HCT116 (cell line): ENCODE measurements around the gene FKBP6. TPM values are rescaled to one million over a fixed set of nuclear protein-coding genes. Genes with fewer than 3 reads are reported as not detected.
"Not testable (repeated sequence)": the region's sequence is repeated elsewhere in the genome, so short reads cannot be mapped to it uniquely, and the experiment has no call there.

Experiments
- ATAC-seq: fragments of 200-7000 bp; cut with Tn5 transposase; 2 replicates; pipeline ENCODE4 v1.9.1; 2020; ENCODE audit warnings: mild to moderate bottlenecking, moderate library complexity
- BruUV-seq: library from RNA; stranded (reverse); fragments of 400-500 nt; replicated peaks from 2 replicates; lab custom pipeline; 2021; lab: Mats Ljungman, UMichigan
- CTCF ChIA-PET: fragments of 300-600 bp; sonication (Branson Sonifier 250); formaldehyde crosslinking; loops from one replicate; lab custom pipeline; 2021; ENCODE audit warnings: antibody characterized with exemption; lab: Charles Lee
- POLR2A ChIA-PET: fragments of 300-600, 350-600 bp; sonication (Branson Sonifier 250); formaldehyde crosslinking; loops from one replicate; lab custom pipeline; 2021; ENCODE audit warnings: antibody characterized with exemption; lab: Charles Lee
- RAD21 ChIA-PET, 2 experiments: fragments of 300-600 bp; sonication (Branson Sonifier 250); formaldehyde crosslinking; loops; one replicate each; lab custom pipeline; 2023; ENCODE audit warnings: low total read pairs in 2 of 2; ENCODE audit not compliant: uncharacterized antibody in 2 of 2, unreplicated experiment in 2 of 2, low non-redundant PET in 1 of 2; lab: Charles Lee
- DNase-seq: peaks from one replicate; pipeline ENCODE4 v3.0.0-alpha.2; 2010; ENCODE audit warnings: low read depth, low spot score
- H2AFZ ChIP-seq: fragments of 200-600 bp; shearing (Covaris generic), sonication (generic); 2 replicates; pipeline ENCODE4 v1.6.1; 2017; ENCODE audit warnings: low read depth, mixed run types, mixed read lengths, antibody characterized with exemption, low read length; ENCODE audit not compliant: poor library complexity, severe bottlenecking
- H3K27ac ChIP-seq: 2 replicates; pipeline ENCODE4 v1.5.1; 2012; ENCODE audit warnings: low read depth, low read length
- H3K27me3 ChIP-seq: fragments of 200-600 bp; sonication (generic); 2 replicates; pipeline ENCODE4 v1.6.1; 2016; ENCODE audit warnings: mixed run types, low read length, mixed read lengths; ENCODE audit not compliant: insufficient read depth
- H3K36me3 ChIP-seq, 2 experiments: fragments of 200-500 bp in 1 of 2; fragments of 200-600 bp in 1 of 2; sonication (Bioruptor generic) in 1 of 2; sonication (generic) in 1 of 2; 2 replicates each; pipeline versions ENCODE4 v1.5.1 to v1.6.1; 2014 to 2016; ENCODE audit warnings: low read length in 2 of 2, inconsistent platforms in 1 of 2, mixed read lengths in 1 of 2, mixed run types in 1 of 2; ENCODE audit not compliant: insufficient read depth in 2 of 2, control insufficient read depth in 1 of 2
- H3K4me1 ChIP-seq, 2 experiments: fragments of 200-600 bp in 1 of 2; sonication (generic) in 1 of 2; 2 replicates each; pipeline versions ENCODE4 v1.5.1 to v1.6.1; 2012 to 2017; ENCODE audit warnings: low read length in 2 of 2, inconsistent platforms in 1 of 2, mild to moderate bottlenecking in 1 of 2, mixed read lengths in 1 of 2, mixed run types in 1 of 2, moderate library complexity in 1 of 2; ENCODE audit not compliant: insufficient read depth in 2 of 2, control insufficient read depth in 1 of 2
- H3K4me2 ChIP-seq: fragments of 200-600 bp; sonication (generic); 2 replicates; pipeline ENCODE4 v1.6.1; 2017; ENCODE audit warnings: mixed run types, low read length, mixed read lengths
- H3K4me3 ChIP-seq, 2 experiments: fragments of 200-600 bp in 1 of 2; sonication (generic) in 1 of 2; replicated peaks in 1 of 2; 2 replicates each; pipeline ENCODE4 v1.5.1; 2011 to 2016; ENCODE audit warnings: low read length in 2 of 2, control low read depth in 1 of 2, low read depth in 1 of 2, mild to moderate bottlenecking in 1 of 2, mixed read lengths in 1 of 2, mixed run types in 1 of 2
- H3K79me2 ChIP-seq: fragments of 200-600 bp; sonication (generic); 2 replicates; pipeline ENCODE4 v1.6.1; 2017; ENCODE audit warnings: mild to moderate bottlenecking, mixed run types, low read length, moderate library complexity, mixed read lengths; ENCODE audit not compliant: insufficient read depth
- H3K9ac ChIP-seq: fragments of 200-600 bp; sonication (generic); 2 replicates; pipeline ENCODE4 v1.6.1; 2016; ENCODE audit warnings: low read length, mixed read lengths
- H3K9me2 ChIP-seq: fragments of 200-600 bp; sonication (generic), shearing (Covaris generic); 2 replicates; pipeline ENCODE4 v1.6.1; 2017; ENCODE audit warnings: mixed run types, mild to moderate bottlenecking, moderate library complexity; ENCODE audit not compliant: insufficient read depth
- H3K9me3 ChIP-seq, 2 experiments: fragments of 200-500 bp in 1 of 2; fragments of 200-600 bp in 1 of 2; sonication (Bioruptor generic) in 1 of 2; sonication (generic) in 1 of 2; 2 replicates each; pipeline ENCODE4 v1.6.1; 2014 to 2017; ENCODE audit warnings: low read length in 2 of 2, mixed read lengths in 2 of 2, inconsistent platforms in 1 of 2, low read depth in 1 of 2, mild to moderate bottlenecking in 1 of 2, mixed run types in 1 of 2, moderate library complexity in 1 of 2; ENCODE audit not compliant: control insufficient read depth in 1 of 2, insufficient read depth in 1 of 2
- H4K20me1 ChIP-seq: fragments of 200-600 bp; sonication (generic), shearing (Covaris generic); 2 replicates; pipeline ENCODE4 v1.6.1; 2017; ENCODE audit warnings: mixed run types, mild to moderate bottlenecking, moderate library complexity; ENCODE audit not compliant: insufficient read depth
- CBX3 ChIP-seq: IDR thresholded peaks from 2 replicates; pipeline ENCODE4 v1.6.1; 2012; ENCODE audit warnings: low read depth
- EGR1 ChIP-seq: IDR thresholded peaks from 2 replicates; pipeline ENCODE4 v1.6.1; 2012; ENCODE audit warnings: low read depth
- EZH2phosphoT487 ChIP-seq: fragments of 200-600 bp; IDR thresholded peaks from 2 replicates; pipeline ENCODE4 v1.6.1; 2018; ENCODE audit warnings: antibody characterized with exemption, borderline replicate concordance
- JUND ChIP-seq: IDR thresholded peaks from 2 replicates; pipeline ENCODE4 v1.6.1; 2012
- ZNF274 ChIP-seq: fragments of 200-500 bp; sonication (Bioruptor generic); IDR thresholded peaks from 2 replicates; pipeline ENCODE4 v1.6.1; 2014; ENCODE audit warnings: mild to moderate bottlenecking, low read depth, low read length, inconsistent platforms
- intact Hi-C: fragments of 100-400 bp; cut with micrococcal nuclease; formaldehyde crosslinking; loops from 2 replicates; pipeline ENCODE4 v1.10.0; 2022
- total RNA-seq: library from RNA; stranded (reverse); gene quantifications from one replicate; pipeline ENCODE4 v1.2.1, GENCODE V29; 2021; ENCODE audit not compliant: unreplicated experiment

FKBP6 gene
- total RNA-seq, 1 experiment from 2014 or later, result not detected

DNA sequence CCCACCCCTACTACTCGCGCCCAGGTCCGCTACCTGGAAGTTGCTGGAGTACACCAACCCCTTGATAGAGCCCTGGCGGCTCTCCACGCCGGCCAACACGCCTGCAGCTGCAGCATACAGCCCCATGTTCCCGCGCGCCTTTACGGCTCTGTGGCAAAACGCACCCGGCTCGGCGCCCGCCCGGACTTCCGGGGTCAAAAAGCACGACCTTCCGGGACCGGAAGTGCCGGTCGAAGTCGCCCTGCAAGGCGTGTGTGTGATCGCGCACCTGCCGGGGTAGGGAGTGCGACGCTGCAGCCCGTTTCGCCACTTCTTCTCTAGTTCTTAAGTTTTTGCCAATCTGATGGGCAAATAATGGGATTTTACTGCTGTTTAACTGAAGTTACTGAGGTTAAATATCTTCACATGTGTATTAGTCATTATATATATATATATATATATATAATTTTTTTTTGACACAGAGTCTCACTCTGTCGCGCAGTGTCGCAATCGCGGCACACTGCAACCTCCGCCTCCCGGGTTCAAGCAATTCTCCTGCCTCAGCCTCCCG lies 19.2 kb upstream of the FKBP6 start, which contains the start of gene NSUN5 (continued):
- TF ChIP-seq ZNF274 (no peak), CBX3 (peak; percentile 98)

DNA sequence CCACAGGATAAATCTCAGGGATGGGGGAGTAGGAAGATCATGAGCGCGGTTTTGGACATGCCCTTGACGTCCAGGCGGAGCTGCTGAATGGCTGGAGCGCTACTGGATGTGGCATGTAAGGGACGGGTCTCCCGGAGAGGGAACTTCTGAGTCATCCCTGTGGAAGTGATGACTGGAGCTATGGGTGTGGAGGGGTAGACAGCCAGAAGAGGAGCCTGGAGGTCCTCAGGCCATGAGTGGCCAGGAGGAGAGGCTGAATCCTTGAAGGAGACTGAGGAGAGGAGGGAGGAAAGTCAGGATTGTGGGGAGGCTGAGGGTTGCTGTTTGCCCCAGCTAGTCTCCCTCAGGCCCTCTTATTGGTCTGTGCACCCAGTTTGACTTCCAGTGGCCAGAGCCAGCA lies 16.5 kb upstream of the FKBP6 start:
- BruUV-seq, H3K4me3 ChIP-seq, H3K9me2 ChIP-seq, POLR2A ChIA-PET, H3K9me3 ChIP-seq, CTCF ChIA-PET, H3K9ac ChIP-seq, intact Hi-C loops, H3K27ac ChIP-seq, H3K36me3 ChIP-seq, H3K27me3 ChIP-seq, H2AFZ ChIP-seq, H4K20me1 ChIP-seq, RAD21 ChIA-PET: not testable (repeated sequence)
- peak; percentile 13 for DNase-seq
- TF ChIP-seq JUND, result peak; percentile 51
- Histone ChIP-seq H3K79me2 (peaks cover 22% of the 10 kb centered on the region), H3K4me1 (peaks cover 9 to 36% of the 10 kb centered on the region in 2 experiments), H3K4me2 (peak overlapping the region; percentile 48)
- ATAC-seq, result peak; percentile 57

DNA sequence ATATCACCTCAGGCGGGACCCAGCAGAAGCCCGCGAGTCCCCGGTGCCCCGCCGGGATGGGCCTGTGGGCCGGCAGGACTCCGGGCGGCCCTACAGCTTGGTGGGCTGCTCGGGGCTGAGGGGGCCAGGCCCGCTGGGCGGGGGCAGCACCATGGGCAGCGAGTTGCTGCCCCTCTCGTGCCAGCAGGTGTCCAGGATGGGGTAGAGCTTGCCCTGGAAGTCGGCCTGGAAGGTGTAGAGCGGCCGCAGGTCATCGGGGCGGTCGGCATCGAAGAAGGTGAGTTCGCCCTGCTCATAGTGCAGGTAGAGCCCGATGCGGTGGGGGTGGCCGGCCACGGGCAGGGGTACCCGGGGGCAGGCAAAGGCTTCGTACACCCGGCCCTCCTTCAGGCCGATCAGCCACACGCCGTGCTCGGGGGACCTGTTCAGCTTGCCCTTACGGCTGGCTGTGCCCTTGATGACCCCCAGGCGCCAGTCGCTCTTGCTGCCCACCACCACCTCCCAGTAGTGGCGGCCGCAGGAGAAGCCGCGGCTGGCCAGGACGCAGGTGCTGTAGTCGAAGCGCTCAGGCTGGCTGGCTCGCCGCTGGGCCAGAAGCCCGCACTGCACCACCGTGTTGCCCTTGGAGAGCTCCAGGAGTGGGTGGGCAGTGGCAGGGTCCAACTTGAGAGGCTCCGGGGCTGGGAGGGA lies 15.0 kb upstream of the FKBP6 start:
- no peaks in the 10 kb centered on the region for H3K27me3 ChIP-seq
- no peak overlapping the region for H3K4me3 ChIP-seq
- H3K27ac ChIP-seq, result no peak overlapping the region
- H3K9me2 ChIP-seq, result no peaks in the 10 kb centered on the region
- ATAC-seq (no peak), DNase-seq (no peak)
- CTCF ChIA-PET, result no interaction called here
- intact Hi-C loops, result no loop called here
- RAD21 ChIA-PET, result no interaction called here
- no peak overlapping the region for H3K4me2 ChIP-seq
- H2AFZ ChIP-seq, result no peak overlapping the region
- no TSS peak for BruUV-seq
- no peak overlapping the region for H3K9ac ChIP-seq
- H3K36me3 ChIP-seq, result no peaks in the 10 kb centered on the region
- POLR2A ChIA-PET, result no interaction called here
- peaks cover 6% of the 10 kb centered on the region for H3K79me2 ChIP-seq
- no peaks in the 10 kb centered on the region for H3K9me3 ChIP-seq
- TF ChIP-seq EZH2phosphoT487 (no peak), EGR1 (no peak)
- TF ChIP-seq, all 23 proteins: peak for 0
- H3K4me1 ChIP-seq, result peaks cover 5 to 24% of the 10 kb centered on the region in 2 experiments
- no peaks in the 10 kb centered on the region for H4K20me1 ChIP-seq
